CD4-positive, alpha-beta T cell treated with Interleukin-17A for 1 hour (primary cell): ENCODE measurements around the gene SRSF2.
"Not testable (repeated sequence)": the region's sequence is repeated elsewhere in the genome, so short reads cannot be mapped to it uniquely, and the experiment has no call there.

ENCODE experiments used
- DNase-seq: peaks from one replicate; pipeline ENCODE4 v3.0.0-alpha.2; 2020

The SRSF2 gene

DNA sequence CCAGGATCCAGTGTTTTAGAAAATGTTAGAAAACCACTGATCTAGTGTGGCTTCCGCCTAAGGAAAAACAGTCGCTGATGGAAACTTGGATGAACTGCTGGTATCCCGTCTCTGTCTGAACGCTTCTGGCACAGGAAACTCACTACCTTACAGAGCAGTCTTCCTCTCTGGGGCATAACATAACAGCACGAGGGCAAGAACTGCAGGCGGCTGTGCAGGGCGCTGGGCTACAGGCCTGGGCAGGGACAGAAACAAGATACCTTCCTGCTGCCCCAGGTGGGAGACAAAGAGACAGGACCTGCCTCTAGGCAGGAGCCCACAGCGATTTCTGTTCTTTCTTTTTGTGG lies 36.9 kb downstream of the SRSF2 start:
- DNase-seq: no peak

DNA sequence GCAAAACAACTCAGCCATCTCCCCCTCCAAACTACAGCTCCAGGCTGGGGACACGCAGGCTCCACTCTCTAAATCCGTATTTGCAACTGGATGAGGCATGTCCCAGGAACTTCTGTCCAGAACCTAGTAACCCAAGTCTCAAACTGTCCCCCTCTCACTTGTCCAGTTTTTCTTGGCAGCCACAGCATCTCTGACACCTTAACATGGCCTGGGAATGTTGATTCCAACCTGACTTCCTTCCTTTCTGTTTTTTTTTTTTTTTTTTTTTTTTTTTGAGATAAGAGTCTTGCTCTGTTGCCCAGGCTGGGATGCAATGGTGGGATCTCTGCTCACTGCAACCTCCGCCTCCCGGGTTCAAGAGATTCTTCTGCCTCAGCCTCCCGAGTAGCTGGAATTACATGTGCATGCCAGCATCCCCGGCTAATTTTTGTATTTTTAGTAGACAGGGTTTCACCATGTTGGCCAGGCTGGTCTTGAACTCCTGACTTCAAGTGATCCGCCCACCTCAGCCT lies 38.6 kb downstream of the SRSF2 start:
- DNase-seq: not testable (repeated sequence)

GRCh38 chr17:76697702-76698465 lies 39.2 kb downstream of the SRSF2 start:
- no peak for DNase-seq

DNA sequence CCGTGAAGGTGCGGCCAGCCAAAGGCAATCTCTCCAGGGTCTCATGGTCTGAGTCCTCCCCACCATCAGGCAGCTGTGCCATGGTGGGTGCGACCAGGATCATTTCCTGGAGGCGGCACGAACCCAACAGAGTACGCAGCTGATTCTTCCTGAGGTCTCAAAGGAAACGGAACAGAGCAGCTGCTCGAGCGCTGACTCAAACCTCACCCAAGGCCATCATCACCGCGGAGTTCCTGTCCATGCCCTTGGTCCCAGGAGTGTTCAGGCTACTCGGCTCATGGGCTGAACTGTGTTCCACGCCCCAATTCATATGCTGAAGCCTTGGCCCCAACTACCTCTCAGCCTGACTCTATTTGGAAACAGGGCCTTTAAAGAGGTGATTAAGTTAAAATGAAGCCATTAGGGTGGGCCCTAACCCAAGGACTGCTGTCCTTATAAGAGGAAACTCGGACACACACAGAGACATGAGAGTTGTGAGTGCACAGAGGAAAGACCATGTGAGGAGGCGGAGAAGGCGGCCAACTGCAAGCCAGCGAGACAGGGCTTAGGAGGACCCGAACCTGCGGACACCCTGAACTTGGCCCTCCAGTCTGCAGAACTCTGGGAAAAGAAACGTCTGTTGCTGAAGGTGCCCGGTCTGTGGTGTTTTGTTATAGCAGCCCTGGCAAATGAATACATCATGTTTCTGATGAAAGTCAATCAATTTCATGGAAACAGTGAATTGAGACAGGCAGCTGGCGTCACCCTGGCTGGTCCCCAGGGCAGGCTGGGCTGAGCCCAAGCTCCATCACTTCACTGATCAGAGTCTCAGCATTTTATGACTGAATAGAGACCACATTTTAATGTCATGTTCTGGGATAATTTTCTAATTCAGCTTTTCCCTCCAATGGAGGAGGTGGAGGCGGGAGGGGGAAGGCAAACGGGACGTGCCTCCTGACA lies 40.1 kb downstream of the SRSF2 start:
- no peak for DNase-seq

- DNase-seq: no peak
These were observed 41.9 kb downstream of the SRSF2 start for GRCh38 chr17:76695059-76695831.

GRCh38 chr17:76691379-76692191 lies 45.5 kb downstream of the SRSF2 start:
- no peak for DNase-seq

DNA sequence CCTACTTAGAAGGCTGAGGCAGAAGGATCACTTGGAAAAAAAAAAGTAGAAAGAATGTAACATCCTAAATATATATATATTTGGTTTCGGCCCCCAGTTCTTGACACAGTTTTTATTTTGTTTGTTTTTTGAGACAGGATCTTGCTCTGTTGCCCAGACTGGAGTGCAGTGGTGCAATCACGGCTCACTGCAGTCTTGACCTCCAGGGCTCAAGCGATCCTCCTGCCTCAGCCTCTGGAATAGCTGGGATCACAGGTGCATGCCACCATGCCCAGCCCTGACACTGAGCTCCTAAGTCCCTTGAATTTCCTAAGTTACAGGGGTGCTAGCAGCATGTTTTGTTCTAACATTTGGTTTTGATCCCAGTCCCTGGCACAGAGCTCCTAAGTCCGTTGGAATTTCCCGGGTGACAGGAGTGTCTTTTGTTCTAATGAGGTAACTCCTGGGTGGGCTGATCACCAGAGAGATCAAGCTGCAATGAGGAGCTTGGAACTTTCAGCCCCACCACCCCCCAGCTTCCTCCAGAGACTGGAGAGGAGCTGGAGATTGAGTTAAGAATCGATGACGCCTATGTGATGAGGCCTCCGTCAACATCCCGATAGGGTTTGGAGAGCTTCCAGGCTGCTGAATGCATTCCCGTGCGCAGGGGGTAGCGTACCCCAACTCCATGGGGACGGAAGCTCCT lies 46.4 kb downstream of the SRSF2 start:
- no peak for DNase-seq

DNA sequence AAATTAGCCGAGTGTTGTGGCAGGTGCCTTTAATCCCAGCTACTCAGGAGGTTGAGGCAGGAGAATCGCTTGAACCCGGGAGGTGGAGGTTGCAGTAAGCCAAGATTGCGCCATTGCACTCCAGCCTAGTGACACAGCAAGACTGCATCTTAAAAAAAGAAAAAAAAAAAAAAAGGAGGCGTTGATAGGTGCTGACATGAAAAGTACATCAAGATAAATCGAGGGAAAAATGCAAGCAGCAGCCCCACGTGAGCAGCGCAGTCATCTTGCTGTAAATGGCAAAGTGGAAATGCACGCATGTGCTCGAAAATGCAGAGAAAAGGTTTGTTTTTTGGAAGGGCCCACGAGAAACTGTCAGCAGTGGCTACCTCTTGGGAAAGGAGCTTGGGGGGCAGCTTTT lies 47.3 kb downstream of the SRSF2 start:
- no peak for DNase-seq

GRCh38 chr17:76688165-76688622 lies 48.9 kb downstream of the SRSF2 start:
- DNase-seq: no peak

GRCh38 chr17:76687298-76688164 lies 49.6 kb downstream of the SRSF2 start:
- DNase-seq: no peak

- DNase-seq: no peak
These were observed 50.4 kb downstream of the SRSF2 start for GRCh38 chr17:76686538-76687297.

DNA sequence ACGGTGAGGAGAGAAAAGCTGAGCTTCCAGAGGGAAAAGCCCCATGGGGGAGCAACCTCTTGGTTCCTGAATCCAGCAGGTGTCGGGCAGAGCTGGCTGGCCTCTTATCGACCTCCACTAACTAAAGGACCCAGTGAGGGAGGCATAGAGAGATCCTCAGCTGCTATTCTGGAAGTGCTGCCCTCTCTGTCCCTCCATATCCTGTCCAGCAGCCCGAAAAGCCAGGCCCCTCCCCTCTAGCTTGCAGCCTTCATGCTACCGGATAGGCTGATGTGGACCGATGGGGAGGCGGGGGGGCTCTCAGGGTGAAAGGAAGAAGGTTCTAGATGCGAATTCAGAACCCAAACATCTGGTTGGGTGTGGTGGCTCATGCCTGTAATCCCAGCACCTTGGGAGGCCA lies 51.3 kb downstream of the SRSF2 start:
- DNase-seq: no peak

GRCh38 chr17:76685366-76685765 lies 51.8 kb downstream of the SRSF2 start:
- no peak for DNase-seq

- DNase-seq: no peak
These were observed 52.4 kb downstream of the SRSF2 start for GRCh38 chr17:76684756-76685155.
